GM21619 (cell line): Measurements from ENCODE around the gene HAUS1.

Experiments used
- ATAC-seq: cut with Tn5 transposase; IDR thresholded peaks from one replicate; pipeline ENCODE4 v1.9.1; 2021; ENCODE audit not compliant: unreplicated experiment

HAUS1 gene

DNA sequence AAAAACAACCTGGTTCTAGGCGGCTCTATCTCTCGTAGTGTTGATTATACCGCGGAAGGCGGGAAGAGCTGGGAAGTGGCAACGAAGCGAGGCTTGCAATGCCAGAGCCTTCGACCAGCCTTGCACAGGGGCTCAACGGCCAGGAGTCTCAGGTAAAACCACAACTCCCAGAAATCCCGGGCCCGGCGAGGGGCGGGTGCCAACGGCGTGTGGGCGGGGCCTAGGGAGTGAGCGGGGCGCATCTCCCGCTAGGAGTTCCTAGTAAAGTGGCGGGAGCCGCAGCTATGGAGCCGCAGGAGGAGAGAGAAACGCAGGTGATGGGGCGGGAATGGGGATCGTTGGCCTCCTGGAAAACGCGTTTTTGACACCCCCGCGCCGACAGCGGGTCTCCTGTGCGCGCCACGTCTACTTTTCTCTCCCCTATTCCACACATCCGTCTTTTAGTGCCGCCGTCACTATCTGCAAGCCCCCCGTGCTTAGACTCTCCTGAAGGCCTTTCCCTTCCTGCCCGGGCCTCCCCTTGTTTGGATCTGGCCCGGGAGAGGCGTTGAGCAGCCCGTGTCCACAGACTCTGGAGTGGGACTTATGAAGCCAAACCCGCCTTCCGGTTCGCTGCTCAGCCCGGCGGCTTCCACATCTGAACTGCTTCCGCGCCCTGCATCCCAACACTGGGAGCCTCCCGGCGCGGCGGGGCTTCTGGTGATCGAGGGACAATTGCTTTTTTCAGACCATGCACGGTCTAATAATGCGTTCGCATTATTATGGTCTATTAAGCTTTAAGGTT lies at the start of gene HAUS1:
TSS of gene HAUS1 (plus strand) at position 258 of the 784 bp plus-strand sequence. CDS start at position 285, 27 bp downstream.
- peak; percentile 93 for ATAC-seq

- ATAC-seq: no peak
Observed at GRCh38 chr18:46054956-46055837, 49.0 kb upstream of the HAUS1 start.

GRCh38 chr18:46055838-46056230 lies 48.4 kb upstream of the HAUS1 start:
- ATAC-seq: no peak

- ATAC-seq: no peak
Observed at GRCh38 chr18:46060359-46060841, 43.8 kb upstream of the HAUS1 start.

GRCh38 chr18:46061387-46061786 lies 42.8 kb upstream of the HAUS1 start:
- no peak for ATAC-seq

DNA sequence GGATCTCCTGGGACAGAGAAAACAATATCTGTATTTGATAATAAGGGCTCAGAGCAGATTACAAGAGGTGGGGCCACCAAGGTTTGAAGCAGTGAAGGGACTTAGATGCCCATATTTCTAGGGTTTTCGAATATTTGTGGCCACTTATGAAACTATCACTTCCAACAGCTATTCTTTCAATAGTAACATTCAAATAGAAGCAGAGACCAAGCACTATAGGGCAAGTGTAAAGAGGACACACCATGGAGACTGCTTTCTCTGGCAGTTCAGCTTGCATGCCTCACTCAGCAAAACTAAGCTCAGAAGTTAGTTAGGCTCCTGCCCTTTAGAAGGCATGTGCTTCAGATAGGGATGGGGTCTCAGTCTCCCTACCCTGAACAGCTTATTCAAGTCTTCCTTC lies 42.4 kb upstream of the HAUS1 start:
- no peak for ATAC-seq

GRCh38 chr18:46062781-46063180 lies 41.4 kb upstream of the HAUS1 start:
- no peak for ATAC-seq

DNA sequence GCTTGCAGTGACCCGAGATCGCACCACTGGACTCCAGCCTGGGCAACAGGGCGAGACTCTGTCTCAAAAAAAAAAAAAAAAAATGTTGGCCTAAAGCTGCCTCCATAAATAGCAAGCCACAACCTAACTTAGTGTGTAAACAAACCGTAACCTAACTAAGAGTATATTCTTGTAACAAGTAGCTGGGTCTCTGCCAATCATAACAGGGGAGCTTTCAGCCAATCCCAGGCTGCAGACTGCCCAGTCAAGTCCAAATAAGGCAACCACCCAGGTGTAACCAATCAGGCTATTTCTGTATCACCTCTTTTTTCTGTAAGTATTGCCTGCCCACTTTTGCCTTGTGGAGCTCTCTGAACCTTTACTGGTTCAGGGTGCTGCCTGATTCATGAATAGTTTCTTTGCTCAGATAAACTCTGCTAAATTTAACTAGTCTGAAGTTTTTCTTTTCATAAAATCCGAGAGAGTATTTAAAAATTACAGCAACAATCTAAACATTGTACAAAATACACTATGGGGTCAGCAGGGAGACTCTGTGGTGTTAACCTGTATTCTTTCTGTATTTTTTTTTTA lies 36.7 kb upstream of the HAUS1 start:
- ATAC-seq: no peak

GRCh38 chr18:46068763-46069162 lies 35.4 kb upstream of the HAUS1 start:
- ATAC-seq: no peak

GRCh38 chr18:46069524-46069923 lies 34.7 kb upstream of the HAUS1 start:
- no peak for ATAC-seq

DNA sequence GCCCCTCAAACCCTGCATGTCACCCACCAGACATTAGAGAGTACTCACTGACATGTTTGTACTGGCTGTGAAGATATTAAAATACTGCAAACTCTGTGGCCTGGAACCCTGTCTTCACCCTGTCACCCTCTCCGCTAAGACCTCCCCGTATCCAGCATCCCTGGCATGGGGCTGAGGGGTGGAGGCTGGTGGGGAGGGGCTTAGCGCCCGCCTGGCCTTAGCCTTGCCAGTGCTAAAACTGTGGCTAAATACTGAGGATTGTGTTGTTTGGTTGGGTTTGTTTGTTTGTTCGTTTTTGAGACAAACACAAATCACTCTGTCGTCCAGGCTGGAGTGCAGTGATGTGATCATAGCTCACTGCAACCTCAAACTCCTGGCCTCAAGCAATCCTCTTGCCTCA lies 34.0 kb upstream of the HAUS1 start:
- no peak for ATAC-seq

DNA sequence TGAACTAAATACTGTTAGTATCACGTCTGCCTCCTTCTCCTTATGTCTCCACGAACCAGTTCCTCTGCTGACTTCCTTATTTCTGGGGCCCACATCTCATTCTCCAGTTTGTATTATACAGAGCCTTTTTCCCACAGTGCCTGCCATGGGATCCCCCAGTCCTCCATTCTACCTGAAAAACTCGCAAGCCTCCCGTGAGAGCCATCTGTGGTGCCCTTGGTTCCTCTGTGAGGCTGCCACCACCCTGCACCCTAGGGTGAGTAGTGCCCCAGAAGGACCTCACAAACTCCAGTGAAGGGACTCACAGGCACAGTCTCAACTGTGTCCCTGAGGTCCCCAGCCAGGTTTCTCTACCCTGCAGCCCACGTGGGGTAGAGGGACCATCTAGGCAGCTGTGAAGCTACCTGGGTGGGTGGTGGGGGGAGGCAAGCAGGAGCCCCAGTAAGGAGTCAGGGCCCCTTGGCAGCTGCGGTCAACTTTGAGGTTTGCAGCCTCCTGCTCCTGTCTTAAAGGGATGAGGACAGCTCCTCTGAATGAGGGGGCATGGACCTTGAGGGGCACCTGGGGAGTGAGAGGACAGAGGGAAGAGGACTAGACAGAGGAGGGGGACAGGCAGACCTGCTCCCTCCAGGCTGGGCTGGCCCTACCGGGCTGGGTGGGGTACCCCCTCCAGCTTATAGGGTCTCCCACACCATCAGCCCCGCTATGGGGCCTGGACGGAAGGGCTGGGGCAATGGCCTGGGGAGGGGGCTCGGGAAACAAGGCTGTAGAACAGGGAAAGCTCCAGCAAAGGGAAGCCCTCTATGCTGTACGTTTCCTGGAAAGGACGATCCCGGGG lies 33.2 kb upstream of the HAUS1 start:
- no peak for ATAC-seq

GRCh38 chr18:46071653-46072375 lies 32.4 kb upstream of the HAUS1 start, which contains the start of gene PSTPIP2:
PSTPIP2 (minus strand) TSS chr18:46072260; CDS start chr18:46072188, 72 bp downstream.
- ATAC-seq: peak; percentile 64

DNA sequence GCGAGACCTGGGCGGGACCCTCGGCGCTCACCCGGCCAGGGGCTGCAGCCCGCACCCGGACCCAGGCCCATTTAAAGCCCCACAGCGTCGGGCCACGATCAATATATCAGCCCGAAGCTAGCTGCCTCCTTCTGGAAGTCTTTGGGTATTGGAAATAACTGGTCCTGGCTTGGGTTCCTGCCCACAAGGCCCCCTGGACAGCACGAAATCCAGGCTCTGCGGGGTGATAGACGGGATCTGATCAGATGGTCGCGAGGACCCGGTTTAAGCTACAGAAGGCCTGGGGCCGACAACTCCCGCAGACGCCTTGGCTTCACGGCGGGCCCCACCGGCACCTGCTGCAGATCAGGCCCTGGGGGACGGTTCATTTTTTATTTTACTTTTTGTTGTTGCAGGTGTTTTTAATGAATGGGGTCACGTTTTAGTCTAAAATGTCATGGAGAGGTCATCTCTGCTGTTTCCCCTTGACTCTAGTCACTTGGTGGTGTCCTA lies 31.8 kb upstream of the HAUS1 start:
- ATAC-seq: no peak

GRCh38 chr18:46072959-46073358 lies 31.2 kb upstream of the HAUS1 start:
- no peak for ATAC-seq

- ATAC-seq: no peak
Observed at GRCh38 chr18:46073474-46074331, 30.5 kb upstream of the HAUS1 start.

GRCh38 chr18:46079336-46079735 lies 24.8 kb upstream of the HAUS1 start:
- no peak for ATAC-seq

- no peak for ATAC-seq
Observed at GRCh38 chr18:46080156-46080555, 24.0 kb upstream of the HAUS1 start.

GRCh38 chr18:46084431-46084830 lies 19.8 kb upstream of the HAUS1 start:
- no peak for ATAC-seq
